A549 (cell line): Measurements from ENCODE around the gene UPK1A. TPM values are rescaled to one million over a fixed set of nuclear protein-coding genes. Genes with fewer than 3 reads are reported as not detected.
"Not testable (repeated sequence)": the region's sequence is repeated elsewhere in the genome, so short reads cannot be mapped to it uniquely, and the experiment has no call there.

Experiments
- ATAC-seq, 2 experiments: fragments of 200-7000 bp in 1 of 2; fragments of >200 bp in 1 of 2; cut with Nextera tagmentation in 1 of 2; cut with Tn5 transposase in 1 of 2; 3 replicates each; pipeline versions ENCODE4 v1.8.0 to v1.9.1; 2018 to 2020; ENCODE audit warnings: mild to moderate bottlenecking in 1 of 2, moderate library complexity in 1 of 2
- CTCF ChIA-PET: fragments of 300-600 bp; sonication (Branson Sonifier 250); formaldehyde crosslinking; extraction: SDS; loops from one replicate; lab custom pipeline; 2021; ENCODE audit warnings: antibody characterized with exemption, inconsistent platforms; lab: Yijun Ruan, JAX
- POLR2A ChIA-PET: fragments of 350-600 bp; formaldehyde crosslinking; extraction: SDS; loops from one replicate; lab custom pipeline; 2021; ENCODE audit warnings: antibody characterized with exemption, inconsistent platforms; lab: Yijun Ruan, JAX
- DNase-seq, 2 experiments: peaks; one replicate each; pipeline versions ENCODE4 v3.0.0 to v3.0.0-alpha.2; 2011 to 2016; ENCODE audit warnings: low read depth in 1 of 2, low spot score in 1 of 2
- FAIRE-seq: peaks from 2 replicates; lab custom pipeline; 2011; peaks lifted over from hg19 to GRCh38; lab: Jason Lieb, UNC
- H3K27ac ChIP-seq, 2 experiments: fragments of >200 bp; sonication (Bioruptor Twin); formaldehyde crosslinking; 3 replicates each; pipeline ENCODE4 v1.5.1; 2016 to 2017
- H3K4me1 ChIP-seq: fragments of >200 bp; sonication (Bioruptor Twin); formaldehyde crosslinking; 3 replicates; pipeline ENCODE4 v1.6.1; 2016
- H3K4me2 ChIP-seq: fragments of >200 bp; sonication (Bioruptor Twin); formaldehyde crosslinking; 3 replicates; pipeline ENCODE4 v1.6.1; 2016
- H3K4me3 ChIP-seq: fragments of >200 bp; sonication (Bioruptor Twin); formaldehyde crosslinking; 3 replicates; pipeline ENCODE4 v1.5.1; 2016
- H3K9me3 ChIP-seq: fragments of >200 bp; sonication (Bioruptor Twin); formaldehyde crosslinking; 3 replicates; pipeline ENCODE4 v1.6.1; 2016
- CTCF ChIP-seq: fragments of >200 bp; sonication (Bioruptor Twin); formaldehyde crosslinking; IDR thresholded peaks from 3 replicates; pipeline ENCODE4 v1.5.1; 2016
- EHMT2 ChIP-seq: fragments of 200-600 bp; sonication (generic); IDR thresholded peaks from 2 replicates; pipeline ENCODE4 v1.6.1; 2016; ENCODE audit warnings: antibody characterized with exemption, low read depth, mild to moderate bottlenecking, moderate library complexity
- EP300 ChIP-seq, 2 experiments: fragments of >200 bp; sonication (Bioruptor Twin); formaldehyde crosslinking; IDR thresholded peaks; 2 replicates in 1 of 2; 3 replicates in 1 of 2; pipeline ENCODE4 v1.6.1; 2016 to 2017
- JUN ChIP-seq, 2 experiments: fragments of >200 bp; sonication (Bioruptor Twin); formaldehyde crosslinking; IDR thresholded peaks; 2 replicates in 1 of 2; 3 replicates in 1 of 2; pipeline ENCODE4 v1.6.1; 2016 to 2017
- KDM5A ChIP-seq: fragments of 200-600 bp; sonication (generic); IDR thresholded peaks from 2 replicates; pipeline ENCODE4 v1.6.1; 2016; ENCODE audit warnings: antibody characterized with exemption, mild to moderate bottlenecking
- MAX ChIP-seq: IDR thresholded peaks from 2 replicates; pipeline ENCODE4 v1.6.1; 2012
- NFE2L2 ChIP-seq: fragments of 150-350 bp; conservative IDR thresholded peaks from 2 replicates; pipeline ENCODE4 v1.6.1; 2014; ENCODE audit warnings: low read length
- NR3C1 ChIP-seq: fragments of >200 bp; sonication (Bioruptor Twin); formaldehyde crosslinking; IDR thresholded peaks from 3 replicates; pipeline ENCODE4 v1.6.1; 2017
- POLR2AphosphoS2 ChIP-seq: conservative IDR thresholded peaks from 2 replicates; pipeline ENCODE4 v1.6.1; 2012; ENCODE audit warnings: low read length, improper control_type of control experiment, inconsistent platforms
- RAD21 ChIP-seq, 2 experiments: fragments of >200 bp in 1 of 2; sonication (Bioruptor Twin) in 1 of 2; formaldehyde crosslinking in 1 of 2; IDR thresholded peaks in 1 of 2; conservative IDR thresholded peaks in 1 of 2; 2 replicates in 1 of 2; 3 replicates in 1 of 2; pipeline ENCODE4 v1.6.1; 2012 to 2018; ENCODE audit warnings: inconsistent platforms in 1 of 2
- RARB ChIP-seq: fragments of 250-450 bp; sonication (Bioruptor Pico); IDR thresholded peaks from 2 replicates; pipeline ENCODE4 v1.8.0; 2021; ENCODE audit warnings: mild to moderate bottlenecking, moderate library complexity
- REST ChIP-seq: fragments of 200-600 bp; sonication (generic); IDR thresholded peaks from 2 replicates; pipeline ENCODE4 v1.6.1; 2016; ENCODE audit warnings: antibody characterized with exemption, mild to moderate bottlenecking, moderate library complexity
- TFCP2L1 ChIP-seq: fragments of 250-450 bp; sonication (Bioruptor Pico); IDR thresholded peaks from 2 replicates; pipeline ENCODE4 v1.5.0; 2021; ENCODE audit warnings: mild to moderate bottlenecking
- USF2 ChIP-seq: fragments of 450-650 bp; IDR thresholded peaks from 2 replicates; pipeline ENCODE4 v1.6.1; 2014; ENCODE audit warnings: antibody characterized with exemption
- ZFP36 ChIP-seq: fragments of 450-650 bp; IDR thresholded peaks from 2 replicates; pipeline ENCODE4 v1.6.1; 2014; ENCODE audit warnings: borderline replicate concordance; ENCODE audit not compliant: partially characterized antibody
- ZNF302 ChIP-seq: fragments of 250-450 bp; sonication (Bioruptor Pico); IDR thresholded peaks from 2 replicates; pipeline ENCODE4 v1.9.0; 2021; ENCODE audit warnings: inconsistent platforms, mild to moderate bottlenecking, moderate library complexity
- WGBS: methylation state at CpG from one replicate; pipeline ENCODE4 v1.1.6; 2017; ENCODE audit errors: missing lambda C conversion rate; 5-methylcytosine and 5-hydroxymethylcytosine counted together
- polyA plus RNA-seq, 4 experiments: library from polyadenylated mRNA; depleted of rRNA in 3 of 4; stranded (reverse); fragments of >200 nt; fragmentation: RNase III in 1 of 4; extraction: RNeasy Plus Mini Kit Qiagen cat#74134 plus additional on column Dnase treatment in 1 of 4; gene quantifications; 2 replicates in 3 of 4; 3 replicates in 1 of 4; pipeline ENCODE4 v1.2.3, GENCODE V29; 2011 to 2017

UPK1A gene
- polyA plus RNA-seq, 2 of the 4 experiments (the other 2 are of a cell fraction) = 0.44 to 0.78 TPM

GRCh38 chr19:35722897-35723296 lies 56.6 kb downstream of the UPK1A start:
- POLR2A ChIA-PET = interaction anchor here (1.0 to 1.7 kb wide), 2 partner anchors 17 to 25 kb away, joined by 3 to 8 read pairs; partner anchors contain the start of gene LIN37
- H3K4me3 ChIP-seq = no peak overlapping the region
- 94% methylated on average over 16 of the region's 16 CpGs for WGBS
- H3K4me2 ChIP-seq = no peak overlapping the region
- CTCF ChIA-PET = interaction anchor here (1.0 to 3.0 kb wide), 7 partner anchors 9 to 209 kb away, joined by 3 to 18 read pairs (median 4); partner anchors contain the start of genes PSENEN and U2AF1L4
- no peak for ATAC-seq
- no peak for DNase-seq
- TF ChIP-seq RARB (CRISPR knock-in tag) (no peak), JUN (IDR thresholded peaks at IDR 0.05) (peak in 1 of 2 experiments; percentile 14; a peak in 1 of 5 replicates), EHMT2 (no peak)
- TF ChIP-seq, all 56 proteins: peak for 1
- Histone ChIP-seq H3K9me3 (no peaks in the 10 kb centered on the region), H3K4me1 (peaks cover 9% of the 10 kb centered on the region), H3K27ac (no peak overlapping the region)
- FAIRE-seq = no peak

GRCh38 chr19:35723671-35724070 lies 57.4 kb downstream of the UPK1A start:
- H3K4me2 ChIP-seq = no peak overlapping the region
- H3K27ac ChIP-seq = no peak overlapping the region
- TF ChIP-seq MAX (no peak), KDM5A (no peak)
- 95% methylated on average over 24 of the region's 24 CpGs for whole genome bisulfite sequencing
- ATAC-seq (no peak), DNase-seq (no peak), FAIRE-seq (no peak)
- H3K4me3 ChIP-seq = no peak overlapping the region
- ChIA-PET POLR2A (interaction anchor here (1.0 to 1.7 kb wide), 2 partner anchors 16 to 25 kb away, joined by 3 to 8 read pairs; partner anchors contain the start of gene LIN37), CTCF (interaction anchor here (1.0 to 3.0 kb wide), 7 partner anchors 9 to 208 kb away, joined by 3 to 18 read pairs (median 4); partner anchors contain the start of genes PSENEN and U2AF1L4)
- peaks cover 9% of the 10 kb centered on the region for H3K4me1 ChIP-seq
- no peaks in the 10 kb centered on the region for H3K9me3 ChIP-seq

- ATAC-seq, H3K4me3 ChIP-seq, H3K9me3 ChIP-seq, H3K27ac ChIP-seq, DNase-seq, H3K4me1 ChIP-seq, FAIRE-seq, H3K4me2 ChIP-seq: not testable (repeated sequence)
- ChIA-PET POLR2A (interaction anchor here (1.7 kb wide), 1 partner anchor 16 kb away, joined by 8 read pairs; no protein-coding TSS in a partner anchor), CTCF (interaction anchor here (1.1 to 3.0 kb wide), 6 partner anchors 8 to 207 kb away, joined by 3 to 18 read pairs (median 6); partner anchors contain the start of genes PSENEN and U2AF1L4)
- 94% methylated on average over 7 of the region's 7 CpGs for WGBS
Measured at GRCh38 chr19:35724132-35724531, 57.8 kb downstream of the UPK1A start.

- Histone ChIP-seq H3K4me1 (peaks cover 1% of the 10 kb centered on the region), H3K4me2 (no peak overlapping the region), H3K9me3 (no peaks in the 10 kb centered on the region), H3K27ac (no peak overlapping the region), H3K4me3 (no peak overlapping the region)
- ChIA-PET POLR2A (interaction anchor here (1.7 kb wide), 1 partner anchor 15 kb away, joined by 8 read pairs; no protein-coding TSS in a partner anchor), CTCF (interaction anchor here (1.0 to 3.0 kb wide), 7 partner anchors 10 to 207 kb away, joined by 3 to 18 read pairs (median 5); partner anchors contain the start of genes PSENEN and U2AF1L4)
- TF ChIP-seq MAX = no peak
- no peak for TF ChIP-seq POLR2AphosphoS2
- no peak for TF ChIP-seq NFE2L2
- no peak for TF ChIP-seq RARB (CRISPR knock-in tag)
- TF ChIP-seq ZFP36 = no peak
- no peak for FAIRE-seq
- no peak for DNase-seq
- WGBS = 92% methylated on average over 12 of the region's 12 CpGs
- no peak for ATAC-seq
Measured at GRCh38 chr19:35724560-35724959, 58.2 kb downstream of the UPK1A start.

GRCh38 chr19:35725216-35725861 lies 59.0 kb downstream of the UPK1A start:
- Histone ChIP-seq H3K9me3 (no peaks in the 10 kb centered on the region), H3K4me3 (no peak overlapping the region), H3K4me1 (no peaks in the 10 kb centered on the region), H3K4me2 (no peak overlapping the region), H3K27ac (no peak overlapping the region)
- ATAC-seq = no peak
- no peak for FAIRE-seq
- no peak for DNase-seq
- WGBS = 94% methylated on average over 23 of the region's 23 CpGs
- POLR2A ChIA-PET = no interaction called here
- CTCF ChIA-PET = interaction anchor here (0.9 to 3.0 kb wide), 7 partner anchors 9 to 206 kb away, joined by 3 to 18 read pairs (median 3); no protein-coding TSS in a partner anchor
- no peak for TF ChIP-seq KDM5A
- no peak for TF ChIP-seq NR3C1
- TF ChIP-seq TFCP2L1 = no peak
- no peak for TF ChIP-seq CTCF
- TF ChIP-seq ZNF302 (CRISPR knock-in tag) = no peak
- TF ChIP-seq RAD21 (conservative IDR thresholded peaks at IDR 0.05 in 1 of 2, IDR thresholded peaks at IDR 0.05 in 1 of 2) = no peak
- no peak for TF ChIP-seq EP300 (IDR thresholded peaks at IDR 0.05)
- TF ChIP-seq ZFP36 = no peak
- no peak for TF ChIP-seq REST
- TF ChIP-seq USF2 = no peak
